IPS-NIHi7 (cell line): ENCODE data around the gene FMNL2.

Experiments used
- DNase-seq: peaks from one replicate; pipeline ENCODE4 v3.0.0; 2012; ENCODE audit warnings: mixed read lengths; ENCODE audit errors: extremely low spot score

The FMNL2 gene

DNA sequence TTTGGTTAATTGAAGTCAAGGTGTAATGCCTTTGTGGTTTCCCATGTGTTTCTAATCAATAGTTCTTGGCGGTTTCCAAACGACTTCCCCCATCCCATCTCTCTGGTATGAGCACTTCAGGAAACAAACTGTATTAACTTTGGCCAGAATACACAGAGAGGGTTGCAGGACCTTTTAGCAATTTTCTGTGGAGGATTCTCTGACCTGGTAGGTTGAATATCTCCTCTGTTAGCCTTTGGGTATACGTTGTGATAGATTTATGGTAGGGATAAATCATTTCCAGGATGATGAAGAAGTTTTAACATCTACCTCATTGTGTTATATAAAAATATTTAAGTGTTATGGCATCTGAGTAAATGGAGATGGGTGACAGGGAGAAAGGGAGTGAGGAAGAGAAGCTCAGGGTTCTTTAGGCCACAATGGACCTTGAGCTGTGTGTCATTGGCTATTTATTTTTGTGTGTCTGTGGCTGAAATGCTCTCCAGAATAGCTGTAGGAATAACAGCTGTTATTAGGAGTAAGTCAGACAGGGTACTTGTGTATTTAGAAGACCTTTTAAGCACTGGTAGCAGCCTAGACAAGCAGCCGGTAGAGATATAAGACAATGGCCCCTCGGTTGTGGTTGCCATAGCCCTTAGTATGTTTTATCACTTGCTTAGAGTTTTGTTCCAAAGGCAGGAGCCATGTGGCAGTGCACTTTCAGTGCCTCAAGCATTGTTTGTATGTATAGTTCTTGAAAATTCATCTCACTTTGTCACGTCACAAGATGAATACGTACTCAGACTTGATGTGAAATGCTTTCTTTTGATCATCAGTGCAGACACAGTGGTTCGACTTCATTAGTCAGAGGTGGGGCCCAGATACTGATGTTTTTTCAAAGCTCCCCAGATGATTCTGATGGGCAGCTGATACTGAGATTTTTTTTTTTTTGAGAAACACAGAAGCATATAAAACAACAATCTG lies 91.1 kb downstream of the FMNL2 start:
- DNase-seq = no peak

DNA sequence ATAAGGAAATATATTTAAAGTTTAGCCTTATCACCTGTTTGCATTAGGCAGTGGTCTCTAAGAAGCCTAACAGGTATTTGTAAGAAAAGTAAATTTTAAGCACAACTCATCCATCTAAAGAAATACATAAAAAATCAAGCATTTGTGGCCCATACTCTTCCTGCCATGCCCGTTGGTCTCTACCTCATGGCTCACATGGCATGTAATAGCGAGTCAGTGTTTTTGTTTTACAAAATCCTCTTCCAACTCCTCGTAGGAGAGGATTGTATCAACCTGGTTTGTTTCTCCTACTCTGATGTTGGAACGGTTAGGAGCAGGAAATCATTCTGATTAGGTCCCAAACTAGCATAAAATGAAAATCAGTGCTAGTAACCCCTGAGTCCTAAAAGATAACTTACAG lies 91.8 kb downstream of the FMNL2 start:
- no peak for DNase-seq

DNA sequence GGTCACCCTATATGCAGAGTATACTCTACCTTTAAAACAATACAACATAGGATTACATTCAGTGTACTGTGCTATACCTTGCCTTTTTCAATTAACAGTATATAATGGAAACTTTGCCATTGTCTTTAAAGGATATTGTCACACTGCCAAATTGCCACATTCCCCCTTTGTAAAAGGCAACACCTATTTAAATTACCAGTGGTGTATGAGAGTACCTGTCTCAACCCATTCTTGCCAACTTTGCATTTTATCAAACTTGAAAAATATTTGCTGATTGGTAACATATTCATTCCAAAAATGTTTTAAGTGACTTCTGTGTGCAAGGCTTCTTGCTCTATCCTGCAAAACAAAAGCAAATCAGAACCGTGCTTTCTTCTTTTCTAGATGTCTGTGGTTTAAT lies 92.9 kb downstream of the FMNL2 start:
- no peak for DNase-seq

DNA sequence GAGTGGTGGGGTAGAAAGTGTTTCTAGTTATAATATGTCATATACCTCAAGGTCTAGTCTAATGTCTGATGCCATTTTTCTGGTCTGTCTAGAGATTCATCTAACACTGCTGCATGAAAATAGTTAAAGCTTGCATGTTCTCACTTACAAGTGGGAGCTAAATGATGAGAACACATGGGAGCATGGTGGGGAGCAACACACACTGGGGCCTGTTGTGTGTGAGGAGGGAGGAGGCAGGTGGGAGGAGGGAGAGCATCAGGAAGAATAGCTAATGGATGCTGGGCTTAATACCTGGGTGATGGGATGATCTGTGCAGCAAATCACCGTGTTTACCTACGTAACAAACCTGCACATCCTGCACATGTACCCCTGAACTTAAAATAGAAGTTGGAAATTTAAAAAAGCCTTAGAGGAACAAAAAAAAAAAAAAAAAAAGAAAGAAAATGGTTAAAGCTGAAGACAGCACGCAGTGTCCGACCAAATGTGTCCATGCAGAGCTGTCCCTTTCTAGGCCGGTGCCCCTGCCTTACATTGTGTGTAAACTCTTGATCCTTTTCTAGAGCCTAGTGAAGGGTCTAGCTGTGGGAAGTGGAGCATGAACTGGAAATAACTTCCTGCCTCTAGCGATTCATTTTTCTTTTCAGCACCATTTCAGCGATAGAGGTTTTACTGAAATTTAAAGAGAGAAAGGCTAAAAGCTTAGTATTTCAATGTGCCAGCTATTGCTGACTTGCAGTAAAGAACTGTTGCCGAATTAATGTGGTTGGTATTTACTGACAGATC lies 94.0 kb downstream of the FMNL2 start:
- DNase-seq = no peak

DNA sequence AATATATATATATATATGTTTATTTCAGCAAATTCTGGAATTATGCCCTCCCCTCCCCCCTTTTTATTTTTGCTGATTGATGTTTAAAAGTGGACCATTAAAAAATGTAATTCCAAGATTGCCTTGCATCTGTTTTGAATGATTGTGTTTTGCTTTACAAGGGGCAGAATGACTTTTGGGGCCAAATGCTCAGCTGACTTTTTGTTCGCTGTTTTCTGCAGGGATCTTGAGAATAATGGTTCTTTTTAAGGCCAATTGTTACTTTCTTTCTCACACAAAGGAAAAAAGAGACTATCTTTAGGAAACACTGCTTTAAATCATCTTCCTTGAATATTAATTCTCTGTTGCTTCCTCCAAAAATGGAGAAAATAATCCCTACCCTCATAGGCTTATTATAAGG lies 95.9 kb downstream of the FMNL2 start:
- DNase-seq = no peak

DNA sequence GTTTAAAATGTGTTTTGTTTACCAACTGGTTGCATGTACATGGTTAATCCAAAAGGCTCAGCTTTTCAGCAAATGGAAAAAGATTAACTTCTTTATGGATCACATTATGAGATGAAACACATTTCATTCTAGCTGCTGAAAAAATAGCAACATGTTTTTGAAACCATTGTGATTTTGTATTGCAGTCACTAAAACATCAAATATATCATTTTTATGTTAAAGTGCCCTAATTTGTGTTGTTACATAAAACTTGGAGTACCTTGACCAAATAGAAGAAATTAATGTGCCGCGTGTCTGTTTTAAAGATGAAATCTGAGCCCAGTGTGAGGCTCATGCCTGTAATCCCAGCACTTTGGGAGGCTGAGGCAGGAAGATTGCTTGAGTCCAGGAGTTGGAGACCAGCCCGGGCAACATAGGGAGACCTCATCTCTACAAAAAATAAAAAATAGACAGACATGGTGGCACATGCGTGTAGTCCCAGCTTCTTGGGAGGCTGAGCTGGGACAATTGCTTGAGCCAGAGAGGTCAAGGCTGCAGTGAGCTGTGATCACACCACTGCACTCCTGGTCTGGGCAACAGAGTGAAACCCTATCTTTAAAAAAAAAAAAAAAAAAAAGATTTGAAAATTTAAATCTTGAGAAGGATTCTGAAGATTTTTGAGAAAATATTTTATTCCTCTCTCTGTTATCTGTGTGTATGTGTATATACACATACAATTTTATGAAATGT lies 96.6 kb downstream of the FMNL2 start:
- no peak for DNase-seq

DNA sequence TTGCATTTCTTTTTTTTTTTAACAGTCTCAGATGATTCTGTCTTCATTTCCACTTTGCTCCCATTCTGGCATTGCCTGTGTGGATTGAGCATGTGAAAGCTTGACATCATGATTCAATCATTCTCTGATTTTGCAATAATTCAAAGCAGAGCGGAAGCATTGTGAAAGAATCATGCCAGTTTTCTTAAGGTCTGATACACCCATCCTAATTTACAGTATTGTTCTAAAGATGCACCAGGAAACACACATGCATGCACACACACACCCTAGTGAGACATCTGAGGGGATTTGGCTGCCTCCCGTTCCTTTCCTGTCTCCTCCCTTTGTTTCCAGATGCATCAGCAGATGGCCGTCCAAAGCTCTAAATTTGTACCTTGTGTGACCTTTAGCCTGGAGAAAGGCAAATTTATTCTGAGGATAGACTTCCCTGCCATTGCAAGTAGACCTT lies 97.3 kb downstream of the FMNL2 start:
- DNase-seq = no peak

DNA sequence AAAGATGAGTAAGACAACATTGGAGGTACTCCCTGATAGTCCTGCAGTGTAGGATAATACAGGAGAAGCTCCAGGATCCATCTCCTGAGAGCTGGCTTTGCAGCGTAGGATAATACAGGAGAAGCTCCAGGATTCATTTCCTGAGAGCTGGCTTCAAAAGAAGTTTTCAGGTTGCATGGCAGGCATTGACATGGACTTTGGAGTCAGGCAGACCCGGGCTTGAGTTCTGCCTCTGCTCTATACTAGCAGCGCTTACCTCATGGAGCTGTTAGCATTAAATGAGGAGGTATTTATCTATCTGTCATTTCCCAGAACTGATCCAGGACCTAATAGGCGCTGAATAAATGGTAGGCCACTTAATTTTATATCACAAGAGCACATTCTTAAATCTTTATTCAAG lies 97.8 kb downstream of the FMNL2 start:
- no peak for DNase-seq

DNA sequence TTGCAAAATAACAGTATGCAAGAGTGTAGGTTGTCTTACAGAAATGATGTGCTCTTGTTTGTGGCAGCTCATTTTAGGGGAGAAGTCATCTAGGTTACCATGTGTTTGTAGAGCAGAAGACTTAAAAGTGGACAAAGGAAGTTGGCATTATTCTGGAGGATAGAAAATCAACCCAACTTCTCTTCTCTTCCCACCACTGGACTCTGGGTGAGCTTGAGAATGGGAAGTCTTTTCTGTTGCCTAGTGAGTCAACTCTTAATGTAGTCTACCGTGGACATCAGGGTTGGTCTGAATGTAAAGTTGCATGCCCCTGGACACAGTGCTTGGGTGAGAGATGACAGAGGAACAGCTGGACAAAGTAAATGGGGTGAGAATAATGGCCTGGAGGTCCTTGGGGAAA lies 98.3 kb downstream of the FMNL2 start:
- no peak for DNase-seq

DNA sequence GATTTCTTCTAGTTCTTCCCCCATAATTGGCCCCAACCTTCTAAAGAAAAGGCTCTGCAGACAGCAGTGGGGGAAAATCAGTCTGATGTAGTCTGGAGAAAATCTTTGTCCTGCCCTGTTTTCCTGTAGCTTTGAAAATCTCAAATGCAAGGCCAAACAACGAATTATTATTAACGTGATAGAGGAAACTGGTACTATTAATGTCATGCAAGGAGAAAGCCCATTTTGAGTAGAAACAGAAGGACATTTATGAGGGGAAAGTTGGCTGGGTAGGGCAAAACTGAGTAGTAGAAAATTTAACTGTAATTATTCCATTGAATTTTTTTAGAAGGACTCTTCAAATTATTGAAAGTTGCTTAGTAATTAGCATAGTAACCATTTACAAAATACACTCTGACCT lies 98.8 kb downstream of the FMNL2 start:
- no peak for DNase-seq

DNA sequence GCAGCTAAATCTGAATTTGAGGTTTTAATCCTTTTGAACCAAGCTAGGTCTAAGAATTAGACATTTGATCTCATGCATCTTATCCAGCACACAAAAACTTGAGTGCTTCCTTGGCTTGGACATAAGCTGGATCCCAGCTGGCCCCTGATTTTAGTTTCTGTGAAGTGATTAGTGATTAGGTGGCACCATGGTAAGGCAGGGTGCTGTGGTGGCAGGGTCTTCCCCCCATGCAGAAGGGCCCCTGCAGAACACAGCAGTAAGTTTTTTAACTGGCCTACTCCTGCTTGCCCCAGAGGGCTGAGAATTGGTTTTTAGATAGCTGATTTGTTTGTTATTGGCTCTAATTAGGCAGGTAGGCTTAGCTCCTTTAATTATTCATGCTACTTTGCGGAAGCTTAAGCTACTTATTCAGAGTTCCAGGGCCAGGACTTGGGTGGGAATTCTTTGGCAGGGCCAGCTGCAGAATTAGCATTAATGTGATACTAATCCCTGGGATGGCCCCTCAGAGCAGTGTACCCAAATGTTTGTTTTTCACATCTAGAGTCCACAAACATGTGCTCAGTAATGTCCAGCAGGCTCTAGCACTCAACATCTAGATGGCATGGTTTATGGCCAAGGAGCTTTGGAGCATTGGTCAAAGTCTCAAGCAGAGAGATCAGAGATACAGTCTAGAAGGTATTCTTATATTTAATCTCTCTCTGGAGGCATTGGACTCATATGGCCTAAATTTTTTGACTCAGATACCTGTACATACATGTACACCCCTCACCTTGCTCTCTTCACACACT lies 99.6 kb downstream of the FMNL2 start:
- no peak for DNase-seq

DNA sequence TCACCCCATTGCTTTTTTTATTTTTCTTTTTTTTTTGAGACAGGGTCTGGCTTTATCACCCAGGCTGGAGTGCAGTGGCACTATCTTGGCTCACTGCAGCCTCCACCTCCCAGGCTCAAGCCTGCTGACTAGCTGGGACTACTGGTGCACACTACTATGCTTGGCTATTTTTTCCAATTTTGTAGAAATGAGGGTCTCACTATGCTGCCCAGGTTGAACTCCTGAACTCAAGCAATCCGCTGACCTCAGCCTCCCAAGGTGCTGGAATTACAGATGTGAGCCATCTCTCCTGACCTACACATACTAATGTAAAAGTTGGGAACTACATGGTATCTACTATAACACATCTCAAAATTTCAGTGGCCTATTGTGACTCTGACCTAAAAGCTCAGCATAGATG lies 101.2 kb downstream of the FMNL2 start:
- no peak for DNase-seq

DNA sequence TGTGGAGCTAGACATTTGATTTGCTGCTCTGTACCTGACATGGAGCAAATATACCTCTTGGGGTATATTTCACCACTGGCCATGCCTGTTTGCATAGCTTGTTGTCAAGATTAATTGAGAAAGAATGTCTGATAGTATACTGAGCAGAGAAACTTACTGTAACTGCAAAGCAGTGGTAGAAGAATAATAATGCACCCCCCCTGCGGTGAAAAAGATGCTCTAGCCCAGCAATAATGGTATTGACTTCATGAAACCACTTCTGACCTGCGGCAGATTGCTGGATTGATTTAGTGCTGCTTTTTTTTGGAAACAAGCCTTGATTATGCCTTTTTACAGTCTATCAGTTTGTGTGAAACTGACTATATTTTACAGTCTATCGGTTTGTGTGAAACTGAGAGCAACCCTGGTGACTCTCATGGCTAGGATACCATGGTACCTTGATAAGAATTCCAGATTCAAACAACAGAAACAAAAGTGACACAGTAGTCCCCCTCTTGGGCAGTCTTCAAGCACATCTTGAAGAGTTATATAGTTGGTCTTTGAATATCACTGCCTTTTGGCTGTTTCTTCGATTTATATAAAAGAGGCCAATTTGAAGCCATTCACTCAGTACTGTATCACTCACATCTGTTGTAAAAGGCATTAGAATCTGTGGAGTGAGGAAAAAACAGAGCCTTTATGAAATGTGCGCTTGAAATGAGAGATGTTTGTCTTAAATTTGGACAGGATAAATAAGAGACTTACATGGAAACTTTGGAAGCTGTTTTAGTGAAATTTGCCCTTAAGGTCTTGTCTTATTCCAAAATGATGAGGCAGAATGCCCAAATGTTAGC lies 102.5 kb downstream of the FMNL2 start:
- DNase-seq = no peak

DNA sequence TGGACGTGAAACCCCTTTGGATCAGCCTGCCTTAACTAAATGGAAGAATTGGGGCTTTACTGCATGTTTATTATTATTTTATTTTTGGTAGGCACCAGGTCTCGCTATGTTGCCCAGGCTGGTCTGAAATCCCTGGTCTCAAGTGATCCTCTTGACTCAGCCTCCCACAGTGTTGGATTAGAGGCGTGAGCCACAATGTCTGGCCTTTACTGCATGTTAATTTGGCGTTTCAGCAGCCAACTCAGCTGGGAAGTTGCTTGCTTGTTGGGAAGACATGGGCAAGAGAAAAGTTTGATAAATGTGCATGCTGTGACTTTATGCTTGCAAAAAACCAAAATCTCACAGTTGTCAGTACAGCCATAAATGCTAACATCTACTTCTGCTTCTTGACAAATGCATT lies 105.1 kb downstream of the FMNL2 start:
- DNase-seq = no peak

DNA sequence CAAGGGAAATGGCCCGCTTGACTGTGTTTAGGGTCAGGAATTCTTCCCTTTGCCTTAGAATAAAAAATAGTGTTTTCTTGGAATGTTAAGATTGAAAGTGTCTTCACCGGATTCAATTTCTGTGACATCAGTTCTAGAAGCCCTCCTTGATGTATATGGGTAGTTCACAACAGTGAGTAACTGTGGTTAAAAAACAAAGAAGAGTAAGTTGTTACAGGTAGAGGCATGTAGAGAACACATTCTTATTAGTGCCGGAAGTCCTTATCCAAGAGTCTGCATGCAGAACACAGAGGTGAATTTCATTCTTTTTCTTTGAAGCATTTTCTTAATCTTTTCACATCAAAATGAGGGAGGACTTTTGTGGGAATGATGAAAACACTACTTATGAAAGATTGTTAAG lies 105.5 kb downstream of the FMNL2 start:
- no peak for DNase-seq

DNA sequence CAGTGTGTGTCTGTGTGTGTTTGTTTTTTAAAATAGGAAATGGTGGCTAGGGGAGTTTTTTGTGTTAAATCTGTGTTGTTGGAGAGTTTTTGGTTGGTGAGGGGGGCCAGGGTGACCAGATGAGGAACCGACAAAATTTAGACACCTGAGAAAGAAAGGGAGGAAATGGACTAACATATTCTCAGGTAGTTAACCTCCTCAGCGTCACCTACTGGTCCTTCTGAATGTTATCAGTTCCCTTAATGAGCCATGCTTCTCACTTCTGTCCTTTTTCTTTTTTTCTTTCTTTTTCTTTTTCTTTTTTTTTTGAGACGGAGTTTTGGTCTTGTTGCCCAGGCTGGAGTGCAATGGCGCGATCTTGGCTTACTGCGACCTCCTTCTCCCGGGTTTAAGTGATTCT lies 107.0 kb downstream of the FMNL2 start:
- DNase-seq = no peak

DNA sequence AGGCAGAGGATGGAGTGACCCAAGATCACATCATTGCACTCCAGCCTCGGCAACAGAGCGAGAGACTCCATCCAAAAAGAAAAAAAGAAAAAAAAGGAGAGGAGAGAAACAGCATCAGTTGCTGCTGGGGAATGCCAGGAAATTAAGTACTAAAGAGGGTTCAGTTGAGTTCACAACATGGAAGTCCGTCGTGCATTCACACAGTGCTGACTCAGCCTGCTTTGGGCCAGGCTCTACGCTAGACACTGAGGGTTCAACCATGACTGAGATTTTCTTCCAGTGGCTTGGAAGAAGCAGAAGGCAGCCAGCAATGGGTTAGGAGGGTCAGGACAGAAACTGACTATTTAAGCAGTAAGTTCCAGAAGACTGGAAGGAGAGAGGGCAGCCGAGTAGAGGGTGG lies 108.8 kb downstream of the FMNL2 start:
- DNase-seq = no peak

DNA sequence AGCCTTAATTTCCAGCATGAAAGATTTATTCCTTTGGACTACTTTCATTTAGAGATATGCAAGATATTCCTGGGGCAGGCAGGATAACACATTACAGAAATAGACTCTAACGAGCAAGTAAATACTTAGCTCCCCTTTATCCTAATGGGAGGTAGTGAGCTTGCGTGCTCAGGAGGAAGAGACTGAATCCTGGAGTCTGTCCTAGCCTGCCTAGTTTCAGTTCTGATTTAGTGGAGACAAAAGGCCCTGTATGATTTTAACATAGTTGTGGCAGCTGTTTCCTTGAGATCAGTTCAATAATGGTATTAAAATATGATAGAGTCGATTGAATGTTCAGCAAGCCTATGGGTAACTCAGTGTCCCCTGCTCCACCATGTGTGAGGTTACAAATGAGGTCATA lies 109.5 kb downstream of the FMNL2 start:
- DNase-seq = no peak

DNA sequence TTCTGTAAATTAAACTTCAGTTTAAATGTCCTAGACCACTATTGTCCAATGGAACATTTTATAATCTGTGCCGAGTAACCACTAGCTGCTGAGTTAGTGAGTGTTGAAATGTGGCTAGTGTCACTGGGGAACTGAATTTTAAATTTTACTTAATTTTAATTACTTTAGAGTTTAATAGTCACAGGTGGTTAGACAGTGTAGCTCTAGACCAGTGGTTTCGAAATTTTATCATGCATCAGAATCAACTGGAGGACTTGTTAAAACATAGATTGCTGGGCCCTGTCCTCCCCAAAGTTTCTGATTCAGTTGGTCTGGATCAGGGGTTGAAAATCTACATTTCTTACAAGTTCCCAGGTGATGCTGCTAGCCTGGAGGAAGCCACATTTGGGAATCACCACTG lies 110.4 kb downstream of the FMNL2 start:
- no peak for DNase-seq

DNA sequence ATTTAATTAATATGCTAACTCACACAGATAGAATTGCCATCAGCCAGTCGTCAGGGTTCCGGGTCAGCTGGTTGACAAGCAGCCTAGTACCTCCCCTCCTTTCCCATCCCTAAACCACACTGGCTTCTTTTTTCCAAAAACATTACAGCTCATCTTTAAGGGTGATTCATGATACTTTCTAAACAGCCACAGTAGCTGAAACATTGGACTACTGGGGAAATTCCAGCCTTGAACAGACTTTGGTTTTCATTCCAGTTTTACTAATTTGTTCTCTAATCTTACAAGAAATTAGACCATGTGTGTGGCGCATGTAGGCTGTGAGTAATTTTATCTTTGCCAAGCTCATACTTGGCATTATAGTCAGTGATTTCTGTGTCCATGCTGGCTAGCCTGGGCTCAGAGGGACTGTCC lies 110.8 kb downstream of the FMNL2 start:
- no peak for DNase-seq

DNA sequence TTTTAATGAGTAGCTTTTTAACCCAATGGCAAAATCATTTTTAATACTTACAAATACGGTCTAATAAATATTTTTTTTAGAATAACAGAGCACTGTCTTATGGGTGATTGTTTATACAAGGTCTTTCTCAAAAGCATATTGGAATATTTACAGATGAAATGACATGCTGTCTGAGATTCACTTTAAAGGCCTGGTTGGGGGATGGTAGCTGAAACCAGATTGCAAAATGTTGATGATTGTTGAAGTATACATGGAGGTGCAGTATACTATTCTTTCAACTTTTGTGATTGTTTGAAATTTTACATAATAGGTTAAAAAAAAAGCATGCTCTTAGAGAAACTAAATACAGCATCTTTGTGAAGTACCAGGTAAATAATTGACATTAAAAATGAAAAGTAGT lies 111.2 kb downstream of the FMNL2 start:
- no peak for DNase-seq
